Hepatocyte (in vitro differentiated cells): ENCODE results near the gene CD81. TPM values are rescaled to one million over a fixed set of nuclear protein-coding genes. Genes with fewer than 3 reads are reported as not detected.

Experiments
- DNase-seq: peaks from one replicate; pipeline ENCODE4 v3.0.0-alpha.2; 2016; ENCODE audit warnings: low spot score
- H2AFZ ChIP-seq: fragments of 200-600 bp; sonication (generic); 2 replicates; pipeline ENCODE4 v1.6.0; 2016; ENCODE audit warnings: antibody characterized with exemption, mild to moderate bottlenecking
- H3K27ac ChIP-seq: fragments of 200-600 bp; sonication (generic); 2 replicates; pipeline ENCODE4 v1.5.1; 2016; ENCODE audit warnings: mild to moderate bottlenecking
- H3K27me3 ChIP-seq: fragments of 200-600 bp; sonication (generic); 2 replicates; pipeline ENCODE4 v1.6.1; 2016
- H3K36me3 ChIP-seq: fragments of 200-600 bp; sonication (generic); replicated peaks from 2 replicates; pipeline ENCODE4 v1.5.1; 2016; ENCODE audit warnings: low read depth; ENCODE audit not compliant: insufficient read depth
- H3K4me1 ChIP-seq: fragments of 200-600 bp; sonication (generic); 2 replicates; pipeline ENCODE4 v1.5.1; 2016; ENCODE audit warnings: mild to moderate bottlenecking, moderate library complexity; ENCODE audit not compliant: insufficient read depth
- H3K4me2 ChIP-seq: fragments of 200-600 bp; sonication (generic); 2 replicates; pipeline ENCODE4 v1.6.0; 2016
- H3K4me3 ChIP-seq: fragments of 200-600 bp; sonication (generic); 2 replicates; pipeline ENCODE4 v1.5.1; 2016; ENCODE audit warnings: mild to moderate bottlenecking
- H3K79me2 ChIP-seq: fragments of 200-600 bp; sonication (generic); 2 replicates; pipeline ENCODE4 v1.6.0; 2017; ENCODE audit warnings: mild to moderate bottlenecking
- H3K9me2 ChIP-seq: fragments of 200-600 bp; sonication (generic); replicated peaks from 2 replicates; pipeline ENCODE4 v1.6.0; 2017; ENCODE audit warnings: mild to moderate bottlenecking; ENCODE audit not compliant: insufficient read depth
- H3K9me3 ChIP-seq: fragments of 200-600 bp; sonication (generic); 2 replicates; pipeline ENCODE4 v1.5.1; 2016; ENCODE audit warnings: low read depth, mild to moderate bottlenecking
- H4K20me1 ChIP-seq: fragments of 200-600 bp; sonication (generic); 2 replicates; pipeline ENCODE4 v1.6.0; 2016; ENCODE audit warnings: mild to moderate bottlenecking; ENCODE audit not compliant: insufficient read depth, poor library complexity, severe bottlenecking
- CTCF ChIP-seq: fragments of 200-600 bp; sonication (generic); IDR thresholded peaks from 2 replicates; pipeline ENCODE4 v1.5.1; 2016; ENCODE audit warnings: antibody characterized with exemption, mild to moderate bottlenecking; ENCODE audit not compliant: poor library complexity
- EZH2 ChIP-seq: fragments of 200-600 bp; sonication (generic); IDR thresholded peaks from 2 replicates; pipeline ENCODE4 v1.6.1; 2016; ENCODE audit warnings: antibody characterized with exemption, mild to moderate bottlenecking, borderline replicate concordance
- EZH2phosphoT487 ChIP-seq: fragments of 200-600 bp; sonication (generic); IDR thresholded peaks from one replicate; pipeline ENCODE4 v1.6.1; 2018; ENCODE audit warnings: antibody characterized with exemption, mild to moderate bottlenecking, low read depth, moderate library complexity; ENCODE audit not compliant: unreplicated experiment, severe bottlenecking
- WGBS: methylation state at CpG from one replicate; pipeline ENCODE4 v1.1.6; 2016; ENCODE audit warnings: low lambda C conversion rate; ENCODE audit errors: missing lambda C conversion rate; 5-methylcytosine and 5-hydroxymethylcytosine counted together
- polyA plus RNA-seq: library from polyadenylated mRNA; unstranded; fragments of >200 nt; fragmentation: Nextera tagmentation; extraction: Ambion mirVana; gene quantifications from 2 replicates; pipeline ENCODE4 v1.2.1, GENCODE V29; 2016
- total RNA-seq: library from RNA; depleted of rRNA; stranded (reverse); fragments of >200 nt; gene quantifications from 2 replicates; pipeline ENCODE4 v1.2.3, GENCODE V29; 2014

Gene CD81
- total and polyA plus RNA-seq, 2 experiments from 2014 or later, result 233 to 472 TPM

GRCh38 chr11:2397005-2397404 is 19.9 kb downstream of the CD81 start:
- Histone ChIP-seq H3K27ac (no peak overlapping the region), H2AFZ (no peak overlapping the region), H3K9me3 (no peaks in the 10 kb centered on the region), H3K79me2 (peaks cover 19% of the 10 kb centered on the region), H3K9me2 (no peaks in the 10 kb centered on the region), H3K4me1 (peaks cover 17% of the 10 kb centered on the region), H4K20me1 (peaks cover 14% of the 10 kb centered on the region), H3K4me2 (no peak overlapping the region), H3K4me3 (no peak overlapping the region), H3K36me3 (no peaks in the 10 kb centered on the region), H3K27me3 (no peaks in the 10 kb centered on the region)
- DNase-seq, result no peak
- 96% methylated on average over 12 of the region's 12 CpGs for WGBS
- TF ChIP-seq EZH2, result no peak
- no peak for TF ChIP-seq CTCF
- TF ChIP-seq EZH2phosphoT487, result no peak

DNA sequence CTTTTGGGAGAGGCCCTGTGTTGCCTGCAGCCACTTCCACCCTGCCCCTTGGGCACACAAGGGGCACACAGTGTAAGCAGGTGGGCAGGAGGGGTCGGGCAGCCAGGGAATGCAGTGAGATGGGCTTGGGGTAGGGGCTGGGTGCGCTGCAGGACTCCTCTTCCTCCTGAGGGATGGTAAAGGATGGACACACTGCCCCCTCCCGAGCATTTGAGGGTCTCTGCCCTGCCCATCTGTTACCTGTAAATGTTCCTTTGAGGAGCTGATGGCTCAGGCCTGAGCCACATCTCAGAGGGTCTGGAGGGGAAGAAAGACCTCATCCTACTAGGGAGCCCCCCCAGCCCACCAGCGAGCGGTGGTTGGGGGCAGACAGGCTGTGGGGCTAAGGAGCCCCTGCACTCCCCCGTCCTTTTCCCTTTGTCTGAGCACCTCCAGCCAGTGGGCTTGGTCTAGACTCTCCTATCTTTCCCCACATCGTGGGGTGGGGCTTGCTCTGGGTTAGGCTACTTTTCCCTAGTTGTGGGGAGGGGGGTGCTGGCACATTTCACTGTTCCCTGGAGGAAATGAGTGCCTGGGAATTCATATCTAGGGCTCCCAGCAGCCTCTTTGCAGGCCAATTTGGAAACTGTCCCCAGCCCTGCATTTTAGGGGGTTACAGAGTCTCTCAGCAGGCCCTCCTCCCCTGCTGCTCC is 21.7 kb downstream of the CD81 start:
- Histone ChIP-seq H3K27me3 (no peaks in the 10 kb centered on the region), H3K9me3 (no peaks in the 10 kb centered on the region), H4K20me1 (peaks cover 5% of the 10 kb centered on the region), H3K27ac (peak overlapping the region; percentile 95), H3K79me2 (peaks cover 22% of the 10 kb centered on the region), H2AFZ (no peak overlapping the region), H3K36me3 (no peaks in the 10 kb centered on the region), H3K4me3 (no peak overlapping the region), H3K4me1 (peaks cover 21% of the 10 kb centered on the region), H3K4me2 (peak overlapping the region; percentile 90), H3K9me2 (no peaks in the 10 kb centered on the region)
- WGBS, result 68% methylated on average over 7 of the region's 7 CpGs
- TF ChIP-seq EZH2phosphoT487 (no peak), EZH2 (no peak), CTCF (no peak)
- DNase-seq, result no peak

GRCh38 chr11:2399488-2400068 is 22.5 kb downstream of the CD81 start:
- H2AFZ ChIP-seq, result no peak overlapping the region
- DNase-seq, result no peak
- H3K9me2 ChIP-seq, result no peaks in the 10 kb centered on the region
- H3K27ac ChIP-seq, result peak overlapping the region; percentile 95
- H3K4me2 ChIP-seq, result peak overlapping the region; percentile 90
- TF ChIP-seq EZH2 (no peak), CTCF (no peak), EZH2phosphoT487 (no peak)
- H4K20me1 ChIP-seq, result no peaks in the 10 kb centered on the region
- H3K79me2 ChIP-seq, result peaks cover 22% of the 10 kb centered on the region
- H3K9me3 ChIP-seq, result no peaks in the 10 kb centered on the region
- H3K4me3 ChIP-seq, result peak overlapping the region; percentile 35
- WGBS, result 52% methylated on average over 19 of the region's 23 CpGs
- peaks cover 21% of the 10 kb centered on the region for H3K4me1 ChIP-seq
- H3K27me3 ChIP-seq, result no peaks in the 10 kb centered on the region
- no peaks in the 10 kb centered on the region for H3K36me3 ChIP-seq
